GM19372 (cell line): Measurements from ENCODE around the gene PIP5KL1.

Experiments used
- ATAC-seq: cut with Tn5 transposase; IDR thresholded peaks from one replicate; pipeline ENCODE4 v1.9.1; 2021; ENCODE audit warnings: mild to moderate bottlenecking, low read depth, moderate library complexity; ENCODE audit not compliant: unreplicated experiment

PIP5KL1 gene

GRCh38 chr9:127930231-127931091 is at the start of gene PIP5KL1:
PIP5KL1 (minus strand) TSS chr9:127930777; CDS start chr9:127930752, 25 bp downstream.
- peak; percentile 82 for ATAC-seq

- peak; percentile 29 for ATAC-seq
Measured at GRCh38 chr9:127980060-127980705, 49.6 kb upstream of the PIP5KL1 start.

GRCh38 chr9:127979333-127980059 is 48.9 kb upstream of the PIP5KL1 start:
- no peak for ATAC-seq

- ATAC-seq: no peak
Measured at GRCh38 chr9:127979015-127979332, 48.4 kb upstream of the PIP5KL1 start.

GRCh38 chr9:127977884-127978647 is 47.5 kb upstream of the PIP5KL1 start:
- no peak for ATAC-seq

- no peak for ATAC-seq
Measured at GRCh38 chr9:127977009-127977883, 46.7 kb upstream of the PIP5KL1 start.

GRCh38 chr9:127976498-127976897 is 45.9 kb upstream of the PIP5KL1 start:
- ATAC-seq: no peak

GRCh38 chr9:127975376-127976315 is 45.1 kb upstream of the PIP5KL1 start:
- ATAC-seq: no peak

GRCh38 chr9:127974769-127975261 is 44.2 kb upstream of the PIP5KL1 start:
- ATAC-seq: no peak

GRCh38 chr9:127974001-127974768 is 43.6 kb upstream of the PIP5KL1 start:
- ATAC-seq: no peak

- no peak for ATAC-seq
Measured at GRCh38 chr9:127973169-127974000, 42.8 kb upstream of the PIP5KL1 start.

- no peak for ATAC-seq
Measured at GRCh38 chr9:127972236-127972871, 41.8 kb upstream of the PIP5KL1 start.

GRCh38 chr9:127971357-127972235 is 41.0 kb upstream of the PIP5KL1 start:
- no peak for ATAC-seq

- ATAC-seq: peak; percentile 71
Measured at GRCh38 chr9:127970401-127971313, 40.1 kb upstream of the PIP5KL1 start.
